Cardiac fibroblast (primary cell): ENCODE measurements around the gene SSR2.

ENCODE experiments used
- DNase-seq, 2 donors: peaks; one replicate each; pipeline versions ENCODE4 v3.0.0 to v3.0.0-alpha.2; 2010; ENCODE audit warnings: low read depth in 2 of 2
- H3K4me3 ChIP-seq, 2 donors: replicated peaks in 1 of 2; 1 replicate in 1 of 2; 2 replicates in 1 of 2; pipeline ENCODE4 v1.5.1; 2011; ENCODE audit warnings: low read depth in 2 of 2, low read length in 2 of 2, mild to moderate bottlenecking in 2 of 2, moderate library complexity in 1 of 2
- CTCF ChIP-seq: IDR thresholded peaks from one replicate; pipeline ENCODE4 v1.5.1; 2011; ENCODE audit warnings: low read depth, mild to moderate bottlenecking, low read length, inconsistent platforms

Gene SSR2

GRCh38 chr1:155973723-155974122 lies 47.0 kb downstream of the SSR2 start:
- no peak for DNase-seq
- no peak for TF ChIP-seq CTCF
- H3K4me3 ChIP-seq: no peak overlapping the region

- no peak for TF ChIP-seq CTCF
- H3K4me3 ChIP-seq: no peak overlapping the region
Measured at GRCh38 chr1:155971910-155972809, 48.6 kb downstream of the SSR2 start.

DNA sequence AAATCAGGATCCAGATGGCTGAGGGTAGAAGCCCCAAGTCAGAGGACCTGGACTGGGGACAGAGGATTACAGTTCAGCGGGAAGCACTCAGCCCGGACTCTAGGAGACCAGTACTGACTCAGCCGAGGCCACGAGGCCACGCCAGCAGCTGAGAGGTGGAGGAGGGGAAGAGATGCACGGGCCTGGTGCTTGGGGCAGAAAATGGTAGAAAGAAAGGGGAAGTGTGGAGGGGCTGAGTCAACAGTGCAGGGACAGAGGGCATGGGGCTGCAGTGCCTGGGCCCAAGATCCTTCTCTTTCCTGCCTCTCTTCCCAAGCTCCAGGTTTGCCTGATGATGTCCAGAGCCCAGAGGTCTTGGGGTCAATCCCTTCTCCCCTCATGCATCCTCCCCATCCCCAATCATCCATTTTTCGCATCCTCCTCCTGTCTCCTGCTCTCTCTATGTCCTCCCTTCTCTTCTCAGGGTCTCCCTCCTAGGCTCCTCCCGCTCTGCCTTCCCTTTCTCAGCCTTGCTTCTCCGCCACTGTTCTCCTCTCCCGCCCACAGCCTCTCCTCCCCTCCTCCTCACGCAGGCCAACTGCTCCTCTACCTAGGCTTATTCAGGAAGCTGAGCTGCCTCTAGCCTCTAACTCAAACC lies 50.1 kb downstream of the SSR2 start:
- DNase-seq: peak; percentile 70 to 79
- no peak for TF ChIP-seq CTCF
- no peak overlapping the region for H3K4me3 ChIP-seq

More at GRCh38 chr1:155971910-155972809, 48.6 kb downstream of the SSR2 start:
- no peak for DNase-seq

DNA sequence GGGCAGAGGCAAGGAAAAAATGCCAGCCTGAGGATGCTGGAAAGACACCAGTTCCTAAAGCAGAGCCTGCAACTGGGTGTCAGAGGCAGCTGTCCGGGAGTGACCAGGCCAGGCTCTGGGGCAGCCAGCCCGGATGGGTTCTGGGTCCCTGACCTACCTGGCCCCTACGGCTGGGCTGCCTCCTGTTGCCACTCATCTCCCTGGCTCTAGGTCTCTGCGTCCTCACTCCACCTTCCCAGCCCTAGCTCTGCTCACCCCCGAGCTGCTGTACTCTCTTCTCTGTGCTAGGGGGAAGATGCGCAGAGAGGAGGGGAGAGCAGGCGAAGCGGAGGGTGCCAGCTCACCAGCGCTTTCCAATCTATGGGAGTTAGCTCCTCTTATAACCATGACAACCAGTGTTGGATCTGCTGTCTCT lies 51.4 kb downstream of the SSR2 start:
- no peak for TF ChIP-seq CTCF
- no peak for DNase-seq
- H3K4me3 ChIP-seq: no peak overlapping the region

- no peak for TF ChIP-seq CTCF
- peak in 1 of 2 donors; percentile 68 for DNase-seq
Measured at GRCh38 chr1:155968670-155969069, 52.1 kb downstream of the SSR2 start.

DNA sequence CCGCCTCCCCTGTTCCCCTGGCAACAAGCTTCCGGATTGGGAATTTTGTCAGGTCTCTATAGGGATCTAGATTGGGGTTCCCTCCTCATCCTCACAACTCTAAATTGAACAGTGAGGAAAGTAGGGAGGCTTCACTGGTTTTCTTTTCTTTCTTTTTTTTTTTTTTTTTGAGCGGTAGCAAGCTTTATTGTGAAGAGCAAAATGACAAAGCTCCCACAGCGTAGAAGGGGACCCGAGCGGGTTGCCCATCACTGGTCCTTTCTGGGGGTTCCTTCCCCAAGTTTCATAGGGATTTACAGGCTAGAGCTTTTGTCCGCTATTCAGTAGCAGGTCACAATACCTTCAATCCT lies 52.7 kb downstream of the SSR2 start:
- DNase-seq: no peak
- H3K4me3 ChIP-seq: no peak overlapping the region
- TF ChIP-seq CTCF: no peak

More at GRCh38 chr1:155968670-155969069, 52.1 kb downstream of the SSR2 start:
- no peak overlapping the region for H3K4me3 ChIP-seq
